BE2C (cell line): ENCODE data around the gene BMP2K.
"Not testable (repeated sequence)": the region's sequence is repeated elsewhere in the genome, so short reads cannot be mapped to it uniquely, and the experiment has no call there.

Source experiments
- DNase-seq: peaks from one replicate; pipeline ENCODE4 v3.0.0-alpha.2; 2020
- H3K27me3 ChIP-seq: fragments of 250-450 bp; sonication (Bioruptor Pico); 2 replicates; pipeline ENCODE4 v1.5.1; 2020; ENCODE audit warnings: mild to moderate bottlenecking
- H3K36me3 ChIP-seq: fragments of 250-450 bp; sonication (Bioruptor Pico); 2 replicates; pipeline ENCODE4 v1.5.1; 2020; ENCODE audit warnings: mild to moderate bottlenecking
- H3K4me1 ChIP-seq: fragments of 250-450 bp; sonication (Bioruptor Pico); 2 replicates; pipeline ENCODE4 v1.5.1; 2020
- H3K4me3 ChIP-seq: 2 replicates; pipeline ENCODE4 v1.5.1; 2011; ENCODE audit warnings: low read depth, low read length
- H3K9me3 ChIP-seq: fragments of 250-450 bp; sonication (Bioruptor Pico); 2 replicates; pipeline ENCODE4 v1.5.1; 2020
- TF ChIP-seq, protein P1 (sequence below): IDR thresholded peaks from 2 replicates; pipeline ENCODE4 v1.5.1; 2012; ENCODE audit warnings: mild to moderate bottlenecking, low read depth, low read length

BMP2K gene

DNA sequence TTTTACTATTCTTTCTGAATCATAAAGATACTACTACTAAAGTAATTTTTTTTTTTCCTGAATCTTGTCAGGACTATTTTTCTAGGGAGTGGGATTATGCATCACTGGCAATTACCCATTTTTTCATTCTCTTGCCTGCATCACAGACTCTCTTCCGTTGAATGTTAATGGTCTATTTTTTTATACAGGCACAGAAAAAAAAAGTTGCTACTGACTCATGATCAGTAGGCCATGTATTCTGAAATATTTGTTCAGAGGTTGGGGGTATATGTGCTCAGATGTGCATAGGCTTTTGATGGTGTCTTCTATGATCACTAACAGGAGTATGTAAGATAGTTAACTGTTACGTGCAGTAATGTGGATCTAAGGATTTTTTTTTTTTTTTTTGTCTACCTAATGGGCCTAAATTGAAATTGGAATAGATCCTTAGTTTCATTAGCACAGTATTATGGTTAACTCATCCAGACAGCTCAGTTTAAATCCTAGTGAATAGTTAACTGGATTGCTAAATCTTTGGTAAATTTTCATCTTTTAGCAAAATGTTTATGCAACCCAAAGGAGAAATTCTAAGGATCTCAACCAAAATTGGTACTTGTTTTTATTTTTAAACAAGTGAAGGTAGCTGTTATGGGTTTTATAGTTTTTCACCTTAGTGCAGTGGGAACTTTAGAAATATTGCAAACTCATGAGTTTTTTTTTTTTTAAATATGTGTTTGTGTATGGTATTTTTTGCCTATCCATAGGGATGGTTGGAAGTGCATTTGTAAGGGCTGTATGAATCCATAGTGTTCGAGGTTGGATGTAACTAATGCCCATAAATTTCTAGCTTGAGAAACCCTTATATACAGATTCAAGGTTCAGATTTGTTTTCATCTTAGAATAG lies 12.1 kb downstream of the BMP2K start:
- H3K4me1 ChIP-seq: peaks cover 5% of the 10 kb centered on the region
- no peak for DNase-seq
- H3K36me3 ChIP-seq: no peaks in the 10 kb centered on the region
- H3K27me3 ChIP-seq: no peaks in the 10 kb centered on the region
- TF ChIP-seq, protein P1, sequence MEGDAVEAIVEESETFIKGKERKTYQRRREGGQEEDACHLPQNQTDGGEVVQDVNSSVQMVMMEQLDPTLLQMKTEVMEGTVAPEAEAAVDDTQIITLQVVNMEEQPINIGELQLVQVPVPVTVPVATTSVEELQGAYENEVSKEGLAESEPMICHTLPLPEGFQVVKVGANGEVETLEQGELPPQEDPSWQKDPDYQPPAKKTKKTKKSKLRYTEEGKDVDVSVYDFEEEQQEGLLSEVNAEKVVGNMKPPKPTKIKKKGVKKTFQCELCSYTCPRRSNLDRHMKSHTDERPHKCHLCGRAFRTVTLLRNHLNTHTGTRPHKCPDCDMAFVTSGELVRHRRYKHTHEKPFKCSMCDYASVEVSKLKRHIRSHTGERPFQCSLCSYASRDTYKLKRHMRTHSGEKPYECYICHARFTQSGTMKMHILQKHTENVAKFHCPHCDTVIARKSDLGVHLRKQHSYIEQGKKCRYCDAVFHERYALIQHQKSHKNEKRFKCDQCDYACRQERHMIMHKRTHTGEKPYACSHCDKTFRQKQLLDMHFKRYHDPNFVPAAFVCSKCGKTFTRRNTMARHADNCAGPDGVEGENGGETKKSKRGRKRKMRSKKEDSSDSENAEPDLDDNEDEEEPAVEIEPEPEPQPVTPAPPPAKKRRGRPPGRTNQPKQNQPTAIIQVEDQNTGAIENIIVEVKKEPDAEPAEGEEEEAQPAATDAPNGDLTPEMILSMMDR: no peak
- no peak overlapping the region for H3K4me3 ChIP-seq
- H3K9me3 ChIP-seq: no peaks in the 10 kb centered on the region

DNA sequence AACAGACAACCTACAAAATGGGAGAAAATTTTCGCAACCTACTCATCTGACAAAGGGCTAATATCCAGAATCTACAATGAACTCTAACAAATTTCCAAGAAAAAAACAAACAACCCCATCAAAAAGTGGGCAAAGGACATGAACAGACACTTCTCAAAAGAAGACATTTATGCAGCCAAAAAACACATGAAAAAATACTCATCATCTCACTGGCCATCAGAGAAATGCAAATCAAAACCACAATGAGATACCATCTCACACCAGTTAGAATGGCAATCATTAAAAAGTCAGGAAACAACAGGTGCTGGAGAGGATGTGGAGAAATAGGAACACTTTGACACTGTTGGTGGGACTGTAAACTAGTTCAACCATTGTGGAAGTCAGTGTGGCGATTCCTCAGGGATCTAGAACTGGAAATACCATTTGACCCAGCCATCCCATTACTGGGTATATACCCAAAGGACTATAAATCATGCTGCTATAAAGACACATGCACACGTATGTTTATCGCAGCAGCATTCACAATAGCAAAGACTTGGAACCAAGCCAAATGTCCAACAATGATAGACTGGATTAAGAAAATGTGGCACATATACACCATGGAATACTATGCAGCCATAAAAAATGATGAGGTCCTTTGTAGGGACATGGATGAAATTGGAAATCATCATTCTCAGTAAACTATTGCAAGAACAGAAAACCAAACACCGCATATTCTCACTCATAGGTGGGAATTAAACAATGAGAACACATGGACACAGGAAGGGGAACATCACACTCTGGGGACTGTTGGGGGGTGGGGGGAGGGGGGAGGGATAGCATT lies 19.7 kb downstream of the BMP2K start:
- H3K4me1 ChIP-seq, DNase-seq, H3K36me3 ChIP-seq: not testable (repeated sequence)

DNA sequence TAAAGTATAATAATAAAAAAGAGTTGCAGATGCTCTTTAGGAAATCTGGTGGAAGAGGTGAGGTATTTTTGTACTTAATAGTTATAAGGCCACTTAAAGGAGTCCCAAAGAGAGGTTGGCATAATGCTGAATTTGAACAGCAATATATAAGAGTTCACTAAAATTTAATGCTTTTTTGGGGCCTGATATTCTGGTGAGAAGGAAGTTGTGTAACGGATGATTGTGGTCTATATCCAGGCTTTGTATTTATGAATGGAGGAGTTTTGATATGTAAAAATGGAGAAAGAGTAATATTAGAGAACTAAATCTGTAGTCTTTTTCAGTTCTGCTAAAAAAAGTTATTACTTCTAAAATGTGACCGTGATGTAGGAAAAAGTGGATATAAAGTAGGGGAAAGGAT lies 20.4 kb downstream of the BMP2K start:
- no peak overlapping the region for H3K4me3 ChIP-seq
- TF ChIP-seq, protein P1: no peak
- no peaks in the 10 kb centered on the region for H3K4me1 ChIP-seq
- H3K36me3 ChIP-seq: no peaks in the 10 kb centered on the region
- no peaks in the 10 kb centered on the region for H3K27me3 ChIP-seq
- DNase-seq: no peak
- no peaks in the 10 kb centered on the region for H3K9me3 ChIP-seq

More for the DNA sequence above, 19.7 kb downstream of the BMP2K start:
- not testable (repeated sequence) for H3K27me3 ChIP-seq, H3K4me3 ChIP-seq, H3K9me3 ChIP-seq

DNA sequence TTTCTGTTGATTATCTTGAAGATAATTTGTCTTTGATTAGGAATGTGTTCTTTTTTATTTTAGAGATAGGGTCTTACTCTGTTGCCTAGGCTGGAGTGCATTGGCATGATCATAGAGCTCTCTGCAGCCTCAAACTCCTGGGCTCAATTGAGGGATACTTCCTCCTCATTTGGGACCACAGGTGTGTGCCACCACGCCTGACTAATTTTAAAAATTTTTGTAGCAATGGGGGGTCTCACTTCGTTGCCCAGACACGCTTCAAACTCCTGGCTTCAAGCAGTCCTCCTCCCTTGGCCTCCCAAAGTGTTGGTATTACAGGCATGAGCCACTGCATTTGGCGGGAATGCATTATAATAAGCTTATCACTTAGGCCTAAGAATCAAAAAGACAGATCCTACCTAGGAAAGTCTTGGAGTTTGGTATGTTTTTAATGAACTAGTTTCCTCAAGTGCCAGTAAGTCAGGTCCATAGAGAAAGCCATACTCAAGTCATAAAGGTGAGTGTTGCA lies 21.7 kb downstream of the BMP2K start:
- Histone ChIP-seq H3K9me3 (no peaks in the 10 kb centered on the region), H3K4me1 (no peaks in the 10 kb centered on the region), H3K4me3 (no peak overlapping the region), H3K27me3 (no peaks in the 10 kb centered on the region), H3K36me3 (no peaks in the 10 kb centered on the region)
- TF ChIP-seq, protein P1: no peak
- DNase-seq: no peak

DNA sequence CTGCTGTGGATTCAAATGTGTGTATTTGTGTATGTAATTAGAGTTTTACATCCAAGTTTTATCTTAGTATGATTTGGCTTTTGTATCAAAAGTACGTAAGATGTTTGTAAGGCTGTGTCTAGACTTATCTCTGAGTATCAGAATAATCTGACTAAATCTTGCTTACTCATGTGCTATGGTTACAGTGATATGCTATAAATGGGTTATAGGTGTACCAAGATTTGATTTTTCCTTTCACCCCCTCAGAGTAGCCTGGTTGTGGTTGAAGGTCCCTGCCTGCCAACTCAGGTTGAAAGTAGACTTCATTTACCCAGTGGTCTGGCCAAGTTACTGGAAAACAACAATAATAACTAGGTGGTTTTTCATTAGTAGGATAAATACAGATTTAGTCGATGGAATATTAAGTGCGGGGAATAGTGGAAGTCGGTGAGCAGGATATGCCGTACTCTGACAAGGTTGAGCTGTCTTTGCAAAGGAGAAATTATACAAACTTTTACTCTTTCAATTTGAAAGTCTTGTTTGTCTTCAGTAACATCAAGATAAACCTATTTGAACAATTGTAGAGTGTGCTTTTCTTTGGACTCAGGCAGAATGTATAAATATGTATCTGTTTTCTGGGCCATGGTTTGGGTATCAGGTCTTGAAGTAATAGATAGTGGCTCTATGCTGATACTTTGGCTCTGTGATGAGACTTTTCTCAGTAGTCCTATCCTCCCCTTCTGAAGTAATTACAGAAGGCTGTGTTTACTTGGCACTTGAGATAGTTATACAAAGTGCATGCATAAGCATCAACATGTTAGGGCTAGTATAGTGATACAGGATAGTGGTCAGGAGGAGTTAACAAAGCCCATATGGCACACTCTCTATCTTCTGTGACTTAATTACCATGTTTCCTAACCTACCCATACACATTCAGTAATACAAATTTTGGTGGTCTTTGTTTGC lies 23.7 kb downstream of the BMP2K start:
- no peak for DNase-seq
- TF ChIP-seq, protein P1: no peak
- Histone ChIP-seq H3K27me3 (no peaks in the 10 kb centered on the region), H3K9me3 (no peaks in the 10 kb centered on the region), H3K36me3 (no peaks in the 10 kb centered on the region), H3K4me3 (no peak overlapping the region), H3K4me1 (no peaks in the 10 kb centered on the region)

DNA sequence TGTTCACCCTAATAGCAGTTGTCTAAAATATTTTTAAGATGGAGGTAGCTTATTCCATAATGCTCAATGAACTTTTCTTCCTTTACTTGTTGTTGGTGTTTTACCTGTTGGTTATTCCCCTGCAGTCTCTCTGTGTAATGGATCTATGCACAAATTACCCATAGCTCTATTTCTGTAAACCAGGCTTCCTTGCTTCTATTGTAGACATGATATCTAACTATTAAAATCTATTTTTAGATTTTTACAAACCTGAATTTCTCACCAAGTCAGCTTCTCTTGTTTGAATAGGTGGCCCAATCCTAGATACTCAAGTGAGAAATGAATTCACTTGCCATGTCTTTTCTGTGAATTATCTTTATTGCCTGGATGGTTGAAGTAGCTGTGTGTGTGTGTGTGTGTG lies 24.8 kb downstream of the BMP2K start:
- Histone ChIP-seq H3K4me1 (no peaks in the 10 kb centered on the region), H3K27me3 (no peaks in the 10 kb centered on the region), H3K4me3 (no peak overlapping the region), H3K9me3 (no peaks in the 10 kb centered on the region), H3K36me3 (no peaks in the 10 kb centered on the region)
- DNase-seq: no peak
- TF ChIP-seq, protein P1: no peak
